ENCODE data around the gene FYCO1.

The FYCO1 gene

GRCh38 chr3:45965653-45966052, 30.0 kb downstream of the FYCO1 start:
- TF ChIP-seq ZBTB7A (IDR thresholded peaks at IDR 0.05; ENCODE audit: low read depth) = no peak
- no peak for TF ChIP-seq TEAD4 (IDR thresholded peaks at IDR 0.05)
- TF ChIP-seq USF1 (IDR thresholded peaks at IDR 0.05) = no peak
- TF ChIP-seq YY1 (IDR thresholded peaks at IDR 0.05; ENCODE audit: low read depth) = no peak
- no peak for TF ChIP-seq TAF1 (IDR thresholded peaks at IDR 0.05; ENCODE audit: low read depth)
- TF ChIP-seq TCF12 (IDR thresholded peaks at IDR 0.05; ENCODE audit: low read depth) = no peak

- TF ChIP-seq ZBTB7A (IDR thresholded peaks at IDR 0.05; ENCODE audit: low read depth) (no peak), RAD21 (IDR thresholded peaks at IDR 0.05; ENCODE audit: low read depth) (no peak), FOXM1 (IDR thresholded peaks at IDR 0.05; ENCODE audit: borderline replicate concordance, low read depth) (no peak), TCF12 (IDR thresholded peaks at IDR 0.05; ENCODE audit: low read depth) (no peak), MAX (IDR thresholded peaks at IDR 0.05) (no peak), CEBPB (IDR thresholded peaks at IDR 0.05) (no peak), USF1 (IDR thresholded peaks at IDR 0.05) (no peak), YY1 (IDR thresholded peaks at IDR 0.05; ENCODE audit: low read depth) (no peak), NFIC (IDR thresholded peaks at IDR 0.05) (no peak), TAF1 (IDR thresholded peaks at IDR 0.05; ENCODE audit: low read depth) (no peak), REST (IDR thresholded peaks at IDR 0.05; ENCODE audit: low read depth) (no peak), EP300 (IDR thresholded peaks at IDR 0.05; ENCODE audit: borderline replicate concordance) (no peak), EGR1 (IDR thresholded peaks at IDR 0.05) (no peak), CREB1 (IDR thresholded peaks at IDR 0.05; ENCODE audit: low read depth) (no peak), TEAD4 (IDR thresholded peaks at IDR 0.05) (no peak)
These were observed 30.4 kb downstream of the FYCO1 start for GRCh38 chr3:45965253-45965652.

- TF ChIP-seq USF1 (IDR thresholded peaks at IDR 0.05) (no peak), YY1 (IDR thresholded peaks at IDR 0.05; ENCODE audit: low read depth) (no peak), ZBTB7A (IDR thresholded peaks at IDR 0.05; ENCODE audit: low read depth) (no peak), REST (IDR thresholded peaks at IDR 0.05; ENCODE audit: low read depth) (no peak), RAD21 (IDR thresholded peaks at IDR 0.05; ENCODE audit: low read depth) (no peak), TEAD4 (IDR thresholded peaks at IDR 0.05) (no peak), EGR1 (IDR thresholded peaks at IDR 0.05) (no peak), EP300 (IDR thresholded peaks at IDR 0.05; ENCODE audit: borderline replicate concordance) (no peak), TCF12 (IDR thresholded peaks at IDR 0.05; ENCODE audit: low read depth) (no peak), CREB1 (IDR thresholded peaks at IDR 0.05; ENCODE audit: low read depth) (no peak), TAF1 (IDR thresholded peaks at IDR 0.05; ENCODE audit: low read depth) (no peak), FOXM1 (IDR thresholded peaks at IDR 0.05; ENCODE audit: borderline replicate concordance, low read depth) (no peak), NFIC (IDR thresholded peaks at IDR 0.05) (no peak), CEBPB (IDR thresholded peaks at IDR 0.05) (no peak), MAX (IDR thresholded peaks at IDR 0.05) (no peak)
These were observed 31.5 kb downstream of the FYCO1 start for GRCh38 chr3:45964139-45964538.

- TF ChIP-seq REST (IDR thresholded peaks at IDR 0.05; ENCODE audit: low read depth) = no peak
- no peak for TF ChIP-seq YY1 (IDR thresholded peaks at IDR 0.05; ENCODE audit: low read depth)
- TF ChIP-seq NFIC (IDR thresholded peaks at IDR 0.05) = no peak
- no peak for TF ChIP-seq EP300 (IDR thresholded peaks at IDR 0.05; ENCODE audit: borderline replicate concordance)
- TF ChIP-seq CREB1 (IDR thresholded peaks at IDR 0.05; ENCODE audit: low read depth) = no peak
- no peak for TF ChIP-seq TEAD4 (IDR thresholded peaks at IDR 0.05)
- no peak for TF ChIP-seq TAF1 (IDR thresholded peaks at IDR 0.05; ENCODE audit: low read depth)
- TF ChIP-seq FOXM1 (IDR thresholded peaks at IDR 0.05; ENCODE audit: borderline replicate concordance, low read depth) = no peak
- no peak for TF ChIP-seq ZBTB7A (IDR thresholded peaks at IDR 0.05; ENCODE audit: low read depth)
- TF ChIP-seq TCF12 (IDR thresholded peaks at IDR 0.05; ENCODE audit: low read depth) = no peak
- TF ChIP-seq RAD21 (IDR thresholded peaks at IDR 0.05; ENCODE audit: low read depth) = no peak
- TF ChIP-seq USF1 (IDR thresholded peaks at IDR 0.05) = no peak
- no peak for TF ChIP-seq EGR1 (IDR thresholded peaks at IDR 0.05)
These were observed 33.6 kb downstream of the FYCO1 start for GRCh38 chr3:45962033-45962432.
